Testis (tissue), 3 donors: ENCODE results near the gene OST4. TPM values are rescaled to one million over a fixed set of nuclear protein-coding genes. Genes with fewer than 3 reads are reported as not detected.

Experiments
- DNase-seq: peaks from one replicate; pipeline ENCODE4 v3.0.0-alpha.2; 2019
- H3K27ac ChIP-seq, 2 donors: fragments of 200-600 bp; sonication (generic); one replicate each; pipeline ENCODE4 v1.5.1; 2019
- H3K27me3 ChIP-seq: fragments of 200-600 bp; sonication (generic); one replicate; pipeline ENCODE4 v1.5.1; 2019
- H3K36me3 ChIP-seq: fragments of 200-600 bp; sonication (generic); one replicate; pipeline ENCODE4 v1.5.1; 2017; ENCODE audit warnings: low read depth; ENCODE audit errors: missing control alignments
- H3K4me1 ChIP-seq: fragments of 200-600 bp; sonication (generic); one replicate; pipeline ENCODE4 v1.5.1; 2019
- H3K4me3 ChIP-seq, 2 donors: fragments of 200-600 bp; sonication (generic); one replicate each; pipeline ENCODE4 v1.5.1; 2017 to 2019
- H3K9me3 ChIP-seq: fragments of 200-600 bp; sonication (generic); one replicate; pipeline ENCODE4 v1.5.1; 2017
- CTCF ChIP-seq, 3 experiments: fragments of 450-650 bp in 2 of 3; fragments of 200-600 bp in 1 of 3; sonication (generic) in 1 of 3; IDR thresholded peaks; one replicate each; pipeline ENCODE4 v1.5.1; 2016 to 2019; ENCODE audit warnings: antibody characterized with exemption in 3 of 3, mild to moderate bottlenecking in 2 of 3, moderate library complexity in 1 of 3
- POLR2A ChIP-seq: fragments of 450-650 bp; IDR thresholded peaks from one replicate; pipeline ENCODE4 v1.6.1; 2017; ENCODE audit warnings: antibody characterized with exemption, mild to moderate bottlenecking, moderate library complexity
- WGBS, 2 donors: methylation state at CpG; one replicate each; pipeline ENCODE4 v1.1.5; 2018; 5-methylcytosine and 5-hydroxymethylcytosine counted together
- intact Hi-C: fragments of 100-400 bp; cut with DNase I; formaldehyde crosslinking; loops from one replicate; pipeline ENCODE4 v1.15.1; 2023; ENCODE audit warnings: low total_unique reads
- polyA plus RNA-seq: library from polyadenylated mRNA; stranded (reverse); fragments of 350-450 nt; fragmentation: Illumina TruSeq; extraction: RNeasy Lipid Tissue Mini Kit (QIAGEN cat#74804); gene quantifications from one replicate; pipeline ENCODE4 v1.2.3, GENCODE V29; 2014; ENCODE audit warnings: low read depth, low replicate concordance; ENCODE audit not compliant: insufficient read depth
- total RNA-seq, 2 donors: library from RNA; depleted of rRNA; stranded (reverse); fragments of >200 nt; gene quantifications; one replicate each; pipeline ENCODE4 v1.2.3, GENCODE V29; 2016

The OST4 gene
- total and polyA plus RNA-seq, 3 donors from 2014 or later, result 220 to 297 (median 262) TPM

DNA sequence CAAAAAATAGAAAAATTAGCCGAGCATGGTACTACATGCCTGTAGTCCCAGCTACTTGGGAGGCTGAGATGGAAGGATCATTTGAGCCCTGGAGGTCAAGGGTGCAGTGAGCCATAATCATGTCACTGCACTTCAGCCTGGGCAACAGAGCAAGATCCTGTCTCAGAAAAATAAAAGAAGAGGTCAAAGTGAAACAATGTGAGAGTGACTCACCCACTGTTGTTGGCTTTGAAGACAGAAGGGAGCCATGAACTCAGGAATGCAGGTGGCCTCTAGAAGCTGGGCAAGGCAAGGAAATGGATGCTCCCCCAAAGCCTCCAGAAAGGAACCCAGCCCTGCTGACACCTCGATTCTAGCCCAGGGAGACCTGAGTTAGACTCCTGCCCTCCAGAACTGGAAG is 42.4 kb downstream of the OST4 start:
- 93 to 94% methylated on average over 2 of the region's 2 CpGs for WGBS, 2 donors
- DNase-seq, result no peak
- H3K27me3 ChIP-seq, result no peaks in the 10 kb centered on the region
- TF ChIP-seq CTCF (IDR thresholded peaks at IDR 0.05) (no peak), POLR2A (no peak)
- no peaks in the 10 kb centered on the region for H3K36me3 ChIP-seq
- peaks cover 6% of the 10 kb centered on the region for H3K4me1 ChIP-seq
- H3K4me3 ChIP-seq, result no peak overlapping the region
- intact Hi-C loops, result no loop called here
- H3K27ac ChIP-seq, result no peak overlapping the region
- H3K9me3 ChIP-seq, result no peaks in the 10 kb centered on the region

- TF ChIP-seq POLR2A (no peak), CTCF (IDR thresholded peaks at IDR 0.05) (no peak)
- intact Hi-C loops, result no loop called here
- Histone ChIP-seq H3K4me1 (no peaks in the 10 kb centered on the region), H3K4me3 (no peak overlapping the region), H3K27ac (no peak overlapping the region), H3K36me3 (no peaks in the 10 kb centered on the region), H3K9me3 (no peaks in the 10 kb centered on the region), H3K27me3 (no peaks in the 10 kb centered on the region)
- WGBS, 2 donors, result 73 to 85% methylated on average over 6 to 10 of the region's 10 CpGs
- DNase-seq, result no peak
Observed at GRCh38 chr2:27027211-27027651, 44.2 kb downstream of the OST4 start.

DNA sequence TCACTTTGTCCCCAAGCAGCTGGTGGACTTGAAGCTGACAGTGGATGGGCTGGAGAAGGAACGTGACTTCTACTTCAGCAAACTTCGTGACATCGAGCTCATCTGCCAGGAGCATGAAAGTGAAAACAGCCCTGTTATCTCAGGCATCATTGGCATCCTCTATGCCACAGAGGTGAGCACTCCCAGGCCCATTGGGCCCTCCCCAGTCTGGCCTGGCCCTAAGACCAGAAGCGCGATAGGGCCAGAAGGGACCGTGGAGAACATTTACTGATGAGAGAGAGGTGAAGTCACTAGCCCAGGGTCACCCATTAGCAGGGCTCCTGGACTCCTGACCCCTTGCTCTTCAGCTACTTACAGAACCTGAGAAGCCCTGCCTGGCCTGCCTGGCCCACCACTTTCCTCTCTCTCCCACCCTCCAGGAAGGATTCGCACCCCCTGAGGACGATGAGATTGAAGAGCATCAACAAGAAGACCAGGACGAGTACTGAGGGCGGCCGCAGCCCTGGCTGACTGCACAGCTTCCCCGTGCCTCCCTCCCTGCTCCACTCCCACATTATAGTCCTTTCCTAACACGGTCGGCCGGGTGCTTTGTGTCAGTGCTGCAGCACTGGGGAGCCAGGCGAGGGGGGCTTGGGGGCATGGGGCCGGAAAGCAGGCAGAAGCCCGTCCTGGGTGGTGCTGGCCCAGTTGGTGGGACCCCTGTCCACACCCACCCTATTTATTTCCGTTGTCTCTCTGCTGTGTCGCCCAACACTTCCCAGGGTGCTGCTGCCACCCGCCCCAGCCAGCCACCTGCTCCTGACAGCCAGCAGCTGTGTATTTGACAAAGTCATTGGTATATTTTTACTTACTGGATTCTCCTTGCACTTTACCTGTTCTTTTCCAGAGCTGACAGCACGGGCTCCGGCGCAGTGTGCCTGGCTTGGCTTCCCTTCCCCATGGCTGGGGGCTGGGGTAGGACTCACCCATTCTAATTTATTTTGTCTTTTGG is 45.3 kb downstream of the OST4 start:
- Histone ChIP-seq H3K4me3 (no peak overlapping the region), H3K9me3 (no peaks in the 10 kb centered on the region), H3K27ac (no peak overlapping the region), H3K27me3 (no peaks in the 10 kb centered on the region), H3K36me3 (no peaks in the 10 kb centered on the region), H3K4me1 (no peaks in the 10 kb centered on the region)
- intact Hi-C loops, result no loop called here
- no peak for DNase-seq
- TF ChIP-seq POLR2A (no peak), CTCF (IDR thresholded peaks at IDR 0.05) (no peak)
- WGBS, 2 donors, result 82 to 89% methylated on average over 22 to 24 of the region's 24 CpGs

- Histone ChIP-seq H3K36me3 (no peaks in the 10 kb centered on the region), H3K9me3 (no peaks in the 10 kb centered on the region), H3K27ac (no peak overlapping the region), H3K27me3 (no peaks in the 10 kb centered on the region), H3K4me1 (peaks cover 5% of the 10 kb centered on the region), H3K4me3 (no peak overlapping the region)
- WGBS, 2 donors, result 85 to 93% methylated on average over 13 of the region's 13 CpGs
- no peak for DNase-seq
- TF ChIP-seq CTCF (IDR thresholded peaks at IDR 0.05) (no peak), POLR2A (no peak)
- intact Hi-C loops, result no loop called here
Observed at GRCh38 chr2:27025281-27025800, 46.1 kb downstream of the OST4 start.
